Smooth muscle cell (in vitro differentiated cells): ENCODE results near the gene SEC24C. TPM values are rescaled to one million over a fixed set of nuclear protein-coding genes. Genes with fewer than 3 reads are reported as not detected.

ENCODE experiments used
- DNase-seq: peaks from one replicate; lab custom pipeline; 2025; ENCODE audit not compliant: unreplicated experiment; lab: John Stamatoyannopoulos, UW
- H2AFZ ChIP-seq: fragments of 200-600 bp; sonication (generic); 2 replicates; pipeline ENCODE4 v1.6.0; 2016; ENCODE audit warnings: antibody characterized with exemption, low read depth, mild to moderate bottlenecking
- H3F3A ChIP-seq: fragments of 200-600 bp; sonication (generic); 2 replicates; pipeline ENCODE4 v1.6.0; 2017; ENCODE audit warnings: antibody characterized with exemption, low read depth
- H3K27ac ChIP-seq: fragments of 200-600 bp; sonication (generic); 2 replicates; pipeline ENCODE4 v1.5.1; 2016; ENCODE audit warnings: low read depth, mild to moderate bottlenecking
- H3K27me3 ChIP-seq: fragments of 200-600 bp; sonication (generic); 2 replicates; pipeline ENCODE4 v1.6.1; 2016; ENCODE audit warnings: low read depth, mild to moderate bottlenecking
- H3K36me3 ChIP-seq: fragments of 200-600 bp; sonication (generic); 2 replicates; pipeline ENCODE4 v1.5.1; 2016; ENCODE audit warnings: low read depth
- H3K4me1 ChIP-seq: fragments of 200-600 bp; sonication (generic); 2 replicates; pipeline ENCODE4 v1.5.1; 2016; ENCODE audit warnings: low read depth
- H3K4me2 ChIP-seq: fragments of 200-600 bp; sonication (generic); 2 replicates; pipeline ENCODE4 v1.6.0; 2016; ENCODE audit warnings: mild to moderate bottlenecking
- H3K4me3 ChIP-seq: fragments of 200-600 bp; sonication (generic); 2 replicates; pipeline ENCODE4 v1.5.1; 2016; ENCODE audit warnings: mild to moderate bottlenecking
- H3K79me2 ChIP-seq: fragments of 200-600 bp; sonication (generic); 2 replicates; pipeline ENCODE4 v1.6.0; 2016; ENCODE audit warnings: low read depth, mild to moderate bottlenecking
- H3K9ac ChIP-seq: fragments of 200-600 bp; sonication (generic); 2 replicates; pipeline ENCODE4 v1.6.0; 2016; ENCODE audit warnings: low read depth
- H3K9me3 ChIP-seq: fragments of 200-600 bp; sonication (generic); replicated peaks from 2 replicates; pipeline ENCODE4 v1.5.1; 2016; ENCODE audit warnings: low read depth
- H4K20me1 ChIP-seq: fragments of 200-600 bp; sonication (generic); 2 replicates; pipeline ENCODE4 v1.6.0; 2016; ENCODE audit warnings: low read depth
- CTCF ChIP-seq: fragments of 200-600 bp; sonication (generic); IDR thresholded peaks from 2 replicates; pipeline ENCODE4 v1.5.1; 2017; ENCODE audit warnings: borderline replicate concordance, mild to moderate bottlenecking, antibody characterized with exemption; ENCODE audit not compliant: insufficient read depth, poor library complexity, severe bottlenecking
- WGBS: methylation state at CpG from one replicate; pipeline ENCODE4 v1.1.7; 2016; ENCODE audit warnings: low lambda C conversion rate; 5-methylcytosine and 5-hydroxymethylcytosine counted together
- polyA plus RNA-seq: library from polyadenylated mRNA; unstranded; fragments of >200 nt; fragmentation: Nextera tagmentation; extraction: Ambion mirVana; gene quantifications from 2 replicates; pipeline ENCODE4 v1.2.1, GENCODE V29; 2016
- small RNA-seq: library from RNA; depleted of rRNA; stranded (forward); fragments of <200 nt; gene quantifications from one replicate; pipeline ENCODE3, GENCODE V24; 2014
- total RNA-seq: library from RNA; depleted of rRNA; stranded (reverse); fragments of >200 nt; gene quantifications from 2 replicates; pipeline ENCODE4 v1.2.3, GENCODE V29; 2014

The SEC24C gene
- total and polyA plus RNA-seq, 2 experiments from 2014 or later: 41.5 to 54.7 TPM

GRCh38 chr10:73819513-73820093 is 75.4 kb downstream of the SEC24C start:
- H3K36me3 ChIP-seq: no peaks in the 10 kb centered on the region
- H4K20me1 ChIP-seq: no peaks in the 10 kb centered on the region
- no peaks in the 10 kb centered on the region for H3K9me3 ChIP-seq
- WGBS: 95% methylated on average over 20 of the region's 20 CpGs
- DNase-seq: no peak
- no peak overlapping the region for H3K4me3 ChIP-seq
- no peaks in the 10 kb centered on the region for H3K79me2 ChIP-seq
- no peak overlapping the region for H2AFZ ChIP-seq
- H3K4me2 ChIP-seq: no peak overlapping the region
- H3K9ac ChIP-seq: no peak overlapping the region
- no peak for TF ChIP-seq CTCF
- peaks cover 9% of the 10 kb centered on the region for H3F3A ChIP-seq
- no peak overlapping the region for H3K27ac ChIP-seq
- peaks cover 3% of the 10 kb centered on the region for H3K4me1 ChIP-seq
- no peaks in the 10 kb centered on the region for H3K27me3 ChIP-seq

Small RNA genes lying within 50 kb of the gene (small RNA-seq; reads per million reads assigned to genes)
- 0.32 reads per million, percentile 7 among the genes with 10 or more reads in this experiment for gene AC022400.4
- 0.11 reads per million for gene AC022400.9
- not detected for gene RNA5SP320
- not detected for gene ZSWIM8-AS1

Other genes with a start within 250 kb of the SEC24C start
- gene PPP3CB, start 248.3 kb upstream of the SEC24C start, total RNA-seq: 53.0 and 61.9 TPM in 2 replicates
- 14.9 and 15.1 TPM in 2 replicates for gene PPP3CB, start 248.3 kb upstream of the SEC24C start, polyA plus RNA-seq
- 8.2 and 10.2 TPM in 2 replicates for gene USP54, start 153.0 kb upstream of the SEC24C start, total RNA-seq
- 3.1 and 6.8 TPM in 2 replicates for gene USP54, start 153.0 kb upstream of the SEC24C start, polyA plus RNA-seq
- gene MYOZ1, start 102.9 kb upstream of the SEC24C start, total RNA-seq: 2.4 and 3.9 TPM in 2 replicates
- gene MYOZ1, start 102.9 kb upstream of the SEC24C start, polyA plus RNA-seq: 1.7 and 5.6 TPM in 2 replicates
- gene SYNPO2L, start 88.3 kb upstream of the SEC24C start, total RNA-seq: not detected in 2 replicates
- 0.18 and 0.25 TPM in 2 replicates for gene SYNPO2L, start 88.3 kb upstream of the SEC24C start, polyA plus RNA-seq
- 4.1 and 7.8 TPM in 2 replicates for gene AGAP5, start 46.3 kb upstream of the SEC24C start, total RNA-seq
- 1.4 and 3.2 TPM in 2 replicates for gene AGAP5, start 46.3 kb upstream of the SEC24C start, polyA plus RNA-seq
- gene CHCHD1, start 37.7 kb downstream of the SEC24C start, total RNA-seq: 51.7 and 65.9 TPM in 2 replicates
- 67.8 and 68.3 TPM in 2 replicates for gene CHCHD1, start 37.7 kb downstream of the SEC24C start, polyA plus RNA-seq
- gene ZSWIM8, start 41.2 kb downstream of the SEC24C start, total RNA-seq: 44.8 and 83.9 TPM in 2 replicates
- 48.3 and 66.9 TPM in 2 replicates for gene ZSWIM8, start 41.2 kb downstream of the SEC24C start, polyA plus RNA-seq
- 12.4 and 13.3 TPM in 2 replicates for gene NDST2, start 67.2 kb downstream of the SEC24C start, total RNA-seq
- 11.1 and 15.2 TPM in 2 replicates for gene NDST2, start 67.2 kb downstream of the SEC24C start, polyA plus RNA-seq
- gene CAMK2G, start 130.2 kb downstream of the SEC24C start, total RNA-seq: 10.5 and 10.8 TPM in 2 replicates
- gene CAMK2G, start 130.2 kb downstream of the SEC24C start, polyA plus RNA-seq: 2.2 and 4.0 TPM in 2 replicates
- gene PLAU, start 166.8 kb downstream of the SEC24C start, total RNA-seq: 4.1 and 10.7 TPM in 2 replicates
- gene PLAU, start 166.8 kb downstream of the SEC24C start, polyA plus RNA-seq: 9.2 and 28.9 TPM in 2 replicates